ENCODE data around the gene ADAMTS12. TPM values are rescaled to one million over a fixed set of nuclear protein-coding genes. Genes with fewer than 3 reads are reported as not detected.

ADAMTS12 gene
- total RNA-seq, 4 donors from 2014 or later, result 0.60 to 4.1 (median 1.3) TPM

DNA sequence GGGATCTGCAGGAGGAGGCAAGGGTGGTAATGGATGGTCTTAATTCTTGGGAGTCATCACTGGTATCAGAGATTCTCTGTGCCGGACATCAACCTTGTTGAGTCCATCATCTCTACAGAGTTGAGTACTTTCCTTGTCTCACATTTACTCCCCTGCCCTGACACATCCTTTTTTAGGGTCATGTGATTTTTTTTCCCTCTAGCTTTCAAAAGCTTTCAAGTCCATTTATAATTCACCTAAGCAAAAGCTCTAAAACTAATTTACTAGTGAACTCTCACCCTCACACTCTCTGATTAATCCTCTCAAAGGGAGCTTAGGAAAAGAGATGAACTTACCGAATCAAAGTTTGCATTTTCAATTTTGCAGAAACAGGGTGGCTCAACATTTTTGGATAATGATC lies 258.1 kb downstream of the ADAMTS12 start:
- intact Hi-C loops (cut with DNase I; ENCODE audit: low total_unique reads) (no loop called here), in situ Hi-C loops (cut with MboI; ENCODE audit: low pct_ligation_motif_present in 1 of 4, low pct_unique_long_range_greater_than_20kb in 1 of 4, low sequenced_read_pairs in 3 of 4) (no loop called here)
- no peaks in the 10 kb centered on the region for H3K36me3 ChIP-seq
- no peak for DNase-seq
- H3K27me3 ChIP-seq, result no peaks in the 10 kb centered on the region
- H3K4me1 ChIP-seq, result no peaks in the 10 kb centered on the region
- WGBS, 2 donors (ENCODE audit: low coverage in 1 of 2), result 92 to 100% methylated on average over 2 of the region's 2 CpGs
- H3K27ac ChIP-seq, result no peak overlapping the region
- no peak overlapping the region for H3K4me3 ChIP-seq
- no peaks in the 10 kb centered on the region for H3K9me3 ChIP-seq
- no peak for TF ChIP-seq POLR2AphosphoS5 (IDR thresholded peaks at IDR 0.05)

DNA sequence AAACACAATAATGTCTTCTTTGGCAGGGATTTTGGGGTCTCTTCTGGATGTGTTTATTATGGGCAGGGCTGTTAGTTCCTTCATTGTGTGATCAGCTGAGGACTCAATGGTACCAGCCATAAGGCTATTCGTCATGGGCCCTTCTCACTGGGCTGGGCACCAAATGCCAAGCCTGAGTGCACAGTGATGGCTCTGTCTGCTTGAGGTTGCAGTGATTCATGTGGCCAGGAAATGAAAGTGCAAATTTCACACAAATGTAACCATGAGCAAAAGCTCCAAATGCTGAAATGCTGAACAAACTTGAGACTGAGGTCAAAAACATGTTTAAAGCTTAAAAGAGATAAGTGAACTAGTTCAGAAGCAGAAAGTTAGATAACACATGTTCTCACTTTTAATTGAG lies 260.0 kb downstream of the ADAMTS12 start:
- in situ Hi-C loops (cut with MboI; ENCODE audit: low pct_ligation_motif_present in 1 of 4, low pct_unique_long_range_greater_than_20kb in 1 of 4, low sequenced_read_pairs in 3 of 4), result no loop called here
- no peaks in the 10 kb centered on the region for H3K36me3 ChIP-seq
- H3K4me1 ChIP-seq, result no peaks in the 10 kb centered on the region
- no peak for DNase-seq
- no peak overlapping the region for H3K4me3 ChIP-seq
- intact Hi-C loops (cut with DNase I; ENCODE audit: low total_unique reads), result no loop called here
- H3K27ac ChIP-seq, result no peak overlapping the region
- TF ChIP-seq POLR2A (IDR thresholded peaks at IDR 0.05) (no peak), EP300 (IDR thresholded peaks at IDR 0.05; ENCODE audit: low read depth) (no peak), POLR2AphosphoS5 (IDR thresholded peaks at IDR 0.05) (no peak)
- TF ChIP-seq, protein P1, sequence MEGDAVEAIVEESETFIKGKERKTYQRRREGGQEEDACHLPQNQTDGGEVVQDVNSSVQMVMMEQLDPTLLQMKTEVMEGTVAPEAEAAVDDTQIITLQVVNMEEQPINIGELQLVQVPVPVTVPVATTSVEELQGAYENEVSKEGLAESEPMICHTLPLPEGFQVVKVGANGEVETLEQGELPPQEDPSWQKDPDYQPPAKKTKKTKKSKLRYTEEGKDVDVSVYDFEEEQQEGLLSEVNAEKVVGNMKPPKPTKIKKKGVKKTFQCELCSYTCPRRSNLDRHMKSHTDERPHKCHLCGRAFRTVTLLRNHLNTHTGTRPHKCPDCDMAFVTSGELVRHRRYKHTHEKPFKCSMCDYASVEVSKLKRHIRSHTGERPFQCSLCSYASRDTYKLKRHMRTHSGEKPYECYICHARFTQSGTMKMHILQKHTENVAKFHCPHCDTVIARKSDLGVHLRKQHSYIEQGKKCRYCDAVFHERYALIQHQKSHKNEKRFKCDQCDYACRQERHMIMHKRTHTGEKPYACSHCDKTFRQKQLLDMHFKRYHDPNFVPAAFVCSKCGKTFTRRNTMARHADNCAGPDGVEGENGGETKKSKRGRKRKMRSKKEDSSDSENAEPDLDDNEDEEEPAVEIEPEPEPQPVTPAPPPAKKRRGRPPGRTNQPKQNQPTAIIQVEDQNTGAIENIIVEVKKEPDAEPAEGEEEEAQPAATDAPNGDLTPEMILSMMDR (IDR thresholded peaks at IDR 0.05), result no peak
- 27 to 65% methylated on average over 1 of the region's 1 CpG for WGBS, 2 donors (ENCODE audit: low coverage in 1 of 2)
- H3K9me3 ChIP-seq, result no peaks in the 10 kb centered on the region
- no peaks in the 10 kb centered on the region for H3K27me3 ChIP-seq

DNA sequence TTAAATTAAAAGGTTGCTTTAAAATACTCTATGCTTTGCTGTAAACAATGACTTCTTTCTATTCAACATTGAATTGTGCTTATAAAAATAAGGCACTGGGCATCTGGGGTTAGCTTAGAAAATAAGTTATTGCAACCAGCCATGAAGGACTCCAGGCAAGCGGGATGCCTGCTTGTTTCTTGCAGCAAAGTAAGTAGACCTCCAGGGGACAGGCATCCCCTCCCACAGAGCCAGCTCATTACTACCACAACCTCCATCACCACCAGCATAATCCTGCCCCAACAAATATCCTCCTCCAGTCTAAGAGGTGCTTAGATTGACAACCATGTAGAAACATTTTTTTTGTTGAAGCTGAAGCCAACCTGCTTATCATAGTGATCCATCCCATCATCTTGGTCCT lies 260.7 kb downstream of the ADAMTS12 start:
- WGBS, 2 donors (ENCODE audit: low coverage in 1 of 2), result 88% methylated on average over 1 of the region's 1 CpG; no CpG with 5 or more reads in 1 of the 2 donors
- no peaks in the 10 kb centered on the region for H3K36me3 ChIP-seq
- no peak for DNase-seq
- no peak overlapping the region for H3K4me3 ChIP-seq
- no peak overlapping the region for H3K27ac ChIP-seq
- H3K27me3 ChIP-seq, result no peaks in the 10 kb centered on the region
- H3K9me3 ChIP-seq, result no peaks in the 10 kb centered on the region
- intact Hi-C loops (cut with DNase I; ENCODE audit: low total_unique reads), result no loop called here
- in situ Hi-C loops (cut with MboI; ENCODE audit: low pct_ligation_motif_present in 1 of 4, low pct_unique_long_range_greater_than_20kb in 1 of 4, low sequenced_read_pairs in 3 of 4), result no loop called here
- TF ChIP-seq, protein P1 (IDR thresholded peaks at IDR 0.05), result no peak
- TF ChIP-seq POLR2AphosphoS5 (IDR thresholded peaks at IDR 0.05) (no peak), POLR2A (IDR thresholded peaks at IDR 0.05) (no peak), EP300 (IDR thresholded peaks at IDR 0.05; ENCODE audit: low read depth) (no peak)
- H3K4me1 ChIP-seq, result no peaks in the 10 kb centered on the region

DNA sequence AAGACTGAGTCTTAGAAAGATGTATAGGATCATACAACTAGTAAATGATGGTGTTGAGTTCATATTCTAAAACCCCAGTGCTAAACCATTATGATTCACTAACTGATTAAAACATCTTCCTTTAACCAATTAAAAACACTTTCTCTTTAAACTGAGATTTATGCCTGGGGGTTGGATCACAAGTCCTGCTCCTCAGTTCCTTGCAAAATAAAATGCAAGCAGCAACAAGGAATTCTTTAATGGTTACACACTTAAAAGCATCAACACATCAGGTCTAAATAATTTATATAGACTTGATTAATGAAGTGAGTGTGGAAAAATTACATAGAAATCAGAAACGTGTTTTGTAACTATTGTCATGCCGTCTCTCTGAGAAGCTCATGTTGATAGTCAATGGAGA lies 261.8 kb downstream of the ADAMTS12 start:
- Histone ChIP-seq H3K36me3 (no peaks in the 10 kb centered on the region), H3K27me3 (no peaks in the 10 kb centered on the region), H3K9me3 (no peaks in the 10 kb centered on the region), H3K4me1 (no peaks in the 10 kb centered on the region), H3K27ac (no peak overlapping the region), H3K4me3 (no peak overlapping the region)
- intact Hi-C loops (cut with DNase I; ENCODE audit: low total_unique reads) (no loop called here), in situ Hi-C loops (cut with MboI; ENCODE audit: low pct_ligation_motif_present in 1 of 4, low pct_unique_long_range_greater_than_20kb in 1 of 4, low sequenced_read_pairs in 3 of 4) (no loop called here)
- DNase-seq, result no peak
- TF ChIP-seq POLR2AphosphoS5 (IDR thresholded peaks at IDR 0.05) (no peak), POLR2A (IDR thresholded peaks at IDR 0.05) (no peak), EP300 (IDR thresholded peaks at IDR 0.05; ENCODE audit: low read depth) (no peak)
- TF ChIP-seq, protein P1 (IDR thresholded peaks at IDR 0.05), result no peak
- WGBS, 2 donors (ENCODE audit: low coverage in 1 of 2), result 79 to 96% methylated on average over 2 of the region's 2 CpGs

DNA sequence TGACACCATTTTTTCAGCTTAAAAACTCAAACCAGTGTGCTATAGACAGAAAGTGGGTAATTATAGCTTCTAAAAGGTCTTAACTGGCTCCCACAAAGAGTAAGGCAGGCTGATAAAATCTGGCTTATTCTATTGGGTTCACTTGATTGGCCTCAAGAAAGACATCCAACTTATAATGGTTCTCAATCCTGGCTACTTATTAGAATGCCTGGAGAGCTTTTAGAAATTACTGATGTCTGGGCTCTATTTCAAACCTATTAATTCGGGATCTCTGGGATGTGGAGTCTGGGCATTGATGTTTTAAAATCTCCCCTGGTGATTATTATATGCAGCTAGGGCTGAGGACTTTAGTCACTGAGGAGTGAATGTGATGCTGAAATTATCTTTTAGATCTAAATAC lies 263.0 kb downstream of the ADAMTS12 start:
- intact Hi-C loops (cut with DNase I; ENCODE audit: low total_unique reads) (no loop called here), in situ Hi-C loops (cut with MboI; ENCODE audit: low pct_ligation_motif_present in 1 of 4, low pct_unique_long_range_greater_than_20kb in 1 of 4, low sequenced_read_pairs in 3 of 4) (no loop called here)
- TF ChIP-seq EP300 (IDR thresholded peaks at IDR 0.05; ENCODE audit: low read depth) (no peak), POLR2AphosphoS5 (IDR thresholded peaks at IDR 0.05) (no peak), POLR2A (IDR thresholded peaks at IDR 0.05) (no peak)
- TF ChIP-seq, protein P1 (IDR thresholded peaks at IDR 0.05), result no peak
- DNase-seq, result no peak
- Histone ChIP-seq H3K27me3 (no peaks in the 10 kb centered on the region), H3K36me3 (no peaks in the 10 kb centered on the region), H3K9me3 (no peaks in the 10 kb centered on the region), H3K4me3 (no peak overlapping the region), H3K27ac (no peak overlapping the region), H3K4me1 (no peaks in the 10 kb centered on the region)
- 76 to 80% methylated on average over 1 of the region's 1 CpG for WGBS, 2 donors (ENCODE audit: low coverage in 1 of 2)

All from transverse colon (tissue), 4 donors.